HL-60/S4 treated with phorbol 12-myristate 13-acetate at 8.2 ng/mL for 4 days and 3 days (cell line): ENCODE data around the gene RXRG.

Source experiments
- in situ Hi-C: fragments of 300-500 bp; cut with MboI; formaldehyde crosslinking; loops from 2 replicates; pipeline ENCODE4 v1.15.0; 2022; ENCODE audit warnings: low sequenced_read_pairs

The RXRG gene

GRCh38 chr1:165452336-165453130, 7.6 kb upstream of the RXRG start:
- in situ Hi-C loops = no loop called here

- in situ Hi-C loops = no loop called here
Observed at GRCh38 chr1:165451691-165452090, 6.8 kb upstream of the RXRG start.

GRCh38 chr1:165449131-165449530, 4.2 kb upstream of the RXRG start:
- in situ Hi-C loops = no loop called here

GRCh38 chr1:165445388-165445787, 462 bp upstream of the RXRG start:
- in situ Hi-C loops = no loop called here

- in situ Hi-C loops = no loop called here
Observed at GRCh38 chr1:165443539-165444311, 1.2 kb downstream of the RXRG start.

GRCh38 chr1:165442653-165443052, 2.3 kb downstream of the RXRG start:
- in situ Hi-C loops = no loop called here

- in situ Hi-C loops = no loop called here
Observed at GRCh38 chr1:165442053-165442452, 2.9 kb downstream of the RXRG start.

- in situ Hi-C loops = no loop called here
Observed at GRCh38 chr1:165441166-165441880, 3.6 kb downstream of the RXRG start.

GRCh38 chr1:165439330-165439729, 5.6 kb downstream of the RXRG start:
- in situ Hi-C loops = no loop called here

GRCh38 chr1:165436994-165437393, 7.9 kb downstream of the RXRG start:
- in situ Hi-C loops = no loop called here

- in situ Hi-C loops = no loop called here
Observed at GRCh38 chr1:165435801-165436200, 9.1 kb downstream of the RXRG start.

- in situ Hi-C loops = no loop called here
Observed at GRCh38 chr1:165434281-165434680, 10.6 kb downstream of the RXRG start.

- in situ Hi-C loops = no loop called here
Observed at GRCh38 chr1:165431079-165431478, 13.8 kb downstream of the RXRG start.

GRCh38 chr1:165426745-165427144, 18.2 kb downstream of the RXRG start:
- in situ Hi-C loops = no loop called here

- in situ Hi-C loops = no loop called here
Observed at GRCh38 chr1:165425621-165426020, 19.3 kb downstream of the RXRG start.

GRCh38 chr1:165424454-165425216, 20.3 kb downstream of the RXRG start:
- in situ Hi-C loops = no loop called here

- in situ Hi-C loops = no loop called here
Observed at GRCh38 chr1:165423136-165423535, 21.8 kb downstream of the RXRG start.

- in situ Hi-C loops = no loop called here
Observed at GRCh38 chr1:165420655-165421054, 24.3 kb downstream of the RXRG start.

- in situ Hi-C loops = no loop called here
Observed at GRCh38 chr1:165419839-165420238, 25.1 kb downstream of the RXRG start.

GRCh38 chr1:165418195-165418594, 26.7 kb downstream of the RXRG start:
- in situ Hi-C loops = no loop called here

- in situ Hi-C loops = no loop called here
Observed at GRCh38 chr1:165416876-165417275, 28.1 kb downstream of the RXRG start.
